Urothelium cell line (cell line): Measurements from ENCODE around the gene ACSS1.

Experiments used
- DNase-seq: peaks from one replicate; pipeline ENCODE4 v3.0.0; 2011; ENCODE audit warnings: low spot score, mixed read lengths
- FAIRE-seq: peaks from 2 replicates; lab custom pipeline; 2011; peaks lifted over from hg19 to GRCh38; lab: Jason Lieb, UNC

ACSS1 gene

GRCh38 chr20:25061103-25061799 is 3.3 kb upstream of the ACSS1 start:
- FAIRE-seq: no peak

GRCh38 chr20:25059866-25060465 is 2.0 kb upstream of the ACSS1 start:
- no peak for DNase-seq
- FAIRE-seq: no peak

More at GRCh38 chr20:25061103-25061799, 3.3 kb upstream of the ACSS1 start:
- DNase-seq: no peak

GRCh38 chr20:25058847-25059810 is 1.2 kb upstream of the ACSS1 start:
- FAIRE-seq (no peak), DNase-seq (no peak)

GRCh38 chr20:25057234-25058050 is 497 bp downstream of the ACSS1 start:
- DNase-seq: no peak
- FAIRE-seq: no peak

GRCh38 chr20:25056690-25057233 is 1.2 kb downstream of the ACSS1 start:
- DNase-seq: no peak
- no peak for FAIRE-seq

GRCh38 chr20:25055711-25056495 is 2.0 kb downstream of the ACSS1 start:
- FAIRE-seq (no peak), DNase-seq (no peak)

- DNase-seq (no peak), FAIRE-seq (no peak)
These were observed 2.8 kb downstream of the ACSS1 start for GRCh38 chr20:25054995-25055629.

- no peak for DNase-seq
These were observed 3.7 kb downstream of the ACSS1 start for GRCh38 chr20:25054096-25054820.

GRCh38 chr20:25053255-25054031 is 4.5 kb downstream of the ACSS1 start:
- FAIRE-seq: no peak
- no peak for DNase-seq

More at GRCh38 chr20:25054096-25054820, 3.7 kb downstream of the ACSS1 start:
- no peak for FAIRE-seq

- DNase-seq: no peak
- no peak for FAIRE-seq
These were observed 5.4 kb downstream of the ACSS1 start for GRCh38 chr20:25052255-25053194.

GRCh38 chr20:25051386-25052155 is 6.4 kb downstream of the ACSS1 start:
- no peak for FAIRE-seq
- no peak for DNase-seq

- DNase-seq: no peak
- FAIRE-seq: no peak
These were observed 7.2 kb downstream of the ACSS1 start for GRCh38 chr20:25050501-25051350.

- no peak for DNase-seq
- no peak for FAIRE-seq
These were observed 7.9 kb downstream of the ACSS1 start for GRCh38 chr20:25050082-25050481.

- DNase-seq: no peak
These were observed 8.5 kb downstream of the ACSS1 start for GRCh38 chr20:25049261-25050060.

More at GRCh38 chr20:25049261-25050060, 8.5 kb downstream of the ACSS1 start:
- FAIRE-seq: no peak
